Suprapubic skin (tissue), 4 donors: ENCODE results near the gene GRIN2A. TPM values are rescaled to one million over a fixed set of nuclear protein-coding genes. Genes with fewer than 3 reads are reported as not detected.

Experiments used
- DNase-seq, 2 donors: peaks; one replicate each; pipeline ENCODE4 v3.0.0-alpha.2; 2019; ENCODE audit warnings: low spot score in 2 of 2
- H3K27ac ChIP-seq: fragments of 200-600 bp; sonication (generic); one replicate; pipeline ENCODE4 v1.5.1; 2019
- H3K27me3 ChIP-seq: fragments of 200-600 bp; sonication (generic); one replicate; pipeline ENCODE4 v1.5.1; 2019
- H3K36me3 ChIP-seq: fragments of 200-600 bp; sonication (generic); one replicate; pipeline ENCODE4 v1.5.1; 2019
- H3K4me1 ChIP-seq: fragments of 200-600 bp; sonication (generic); one replicate; pipeline ENCODE4 v1.5.1; 2019
- H3K4me3 ChIP-seq: fragments of 200-600 bp; sonication (generic); one replicate; pipeline ENCODE4 v1.5.1; 2019; ENCODE audit warnings: mild to moderate bottlenecking
- H3K9me3 ChIP-seq: fragments of 200-600 bp; sonication (generic); one replicate; pipeline ENCODE4 v1.5.1; 2019
- EP300 ChIP-seq: sonication (generic); formaldehyde crosslinking; IDR thresholded peaks from one replicate; pipeline ENCODE4 v1.6.1; 2017; ENCODE audit warnings: antibody characterized with exemption
- POLR2A ChIP-seq, 2 donors: fragments of 450-650 bp; IDR thresholded peaks; one replicate each; pipeline ENCODE4 v1.6.1; 2017; ENCODE audit warnings: antibody characterized with exemption in 2 of 2, mild to moderate bottlenecking in 2 of 2, moderate library complexity in 2 of 2
- POLR2AphosphoS5 ChIP-seq, 3 donors: sonication (generic); formaldehyde crosslinking; IDR thresholded peaks; one replicate each; pipeline ENCODE4 v1.6.1; 2017; ENCODE audit warnings: antibody characterized with exemption in 3 of 3
- WGBS: methylation state at CpG from one replicate; pipeline ENCODE4 v1.1.5; 2018; 5-methylcytosine and 5-hydroxymethylcytosine counted together
- total RNA-seq, 4 donors: library from RNA; depleted of rRNA; stranded (reverse); fragments of >200 nt; gene quantifications; one replicate each; pipeline ENCODE4 v1.1.0, GENCODE V29; 2016
- TF ChIP-seq, protein P1 (sequence below), 2 donors: fragments of 200-600 bp in 1 of 2; fragments of 450-650 bp in 1 of 2; sonication (generic) in 1 of 2; IDR thresholded peaks; one replicate each; pipeline ENCODE4 v1.5.1; 2016 to 2019; ENCODE audit warnings: antibody characterized with exemption in 2 of 2, mild to moderate bottlenecking in 1 of 2, moderate library complexity in 1 of 2

GRIN2A gene
- total RNA-seq, 4 donors from 2014 or later = 0.08 to 5.4 (median 1.3) TPM

DNA sequence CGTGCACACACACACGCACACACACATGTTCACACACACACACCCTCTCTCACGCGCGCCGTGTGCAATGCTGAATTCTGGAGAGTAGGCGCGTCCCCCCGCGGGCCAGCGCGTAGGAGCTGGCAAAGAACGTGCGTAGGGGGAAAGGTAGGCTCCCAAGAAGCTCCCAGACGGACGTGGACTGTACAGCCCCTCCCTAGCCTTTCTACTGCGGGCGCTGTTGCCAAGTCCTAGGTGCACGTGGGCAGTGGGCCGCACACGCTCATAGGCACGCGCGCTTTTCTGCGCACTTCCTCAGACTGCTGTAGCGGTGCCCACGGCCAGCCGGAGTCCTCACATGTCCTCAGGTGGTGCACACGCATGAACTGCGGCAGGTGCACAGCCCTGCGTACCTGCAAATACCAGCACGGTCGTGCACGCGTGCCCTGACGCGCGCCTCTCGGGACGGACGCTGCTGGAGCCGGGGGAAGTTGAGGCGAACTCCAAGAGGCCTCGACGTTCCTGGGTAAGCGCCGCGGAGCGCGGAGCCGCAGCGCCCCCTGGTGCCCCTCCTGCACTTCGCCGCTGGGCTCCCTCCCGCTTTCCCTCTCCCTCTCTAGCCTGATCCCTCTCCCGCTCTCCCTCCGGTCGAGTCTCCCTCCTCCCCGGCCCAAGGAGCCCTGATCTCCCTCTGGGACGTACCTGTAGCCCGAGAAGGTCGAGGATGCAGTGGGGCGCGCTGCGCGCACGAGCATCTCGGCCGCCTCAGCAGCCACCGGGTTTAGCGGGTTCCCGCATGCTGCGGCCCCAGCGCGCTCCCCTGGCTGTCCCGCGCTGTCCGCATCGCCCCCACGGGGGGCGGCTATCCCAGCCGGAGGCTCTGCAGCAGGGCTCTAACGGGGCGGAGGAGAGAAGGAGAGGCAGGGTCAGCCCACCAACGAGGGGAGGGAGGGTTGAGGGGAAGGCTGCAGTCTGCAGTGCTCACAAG, 749 bp downstream of the GRIN2A start:
- DNase-seq = no peak
- peak overlapping the region; percentile 41 for H3K4me3 ChIP-seq
- peaks cover 26% of the 10 kb centered on the region for H3K4me1 ChIP-seq
- no peak overlapping the region for H3K27ac ChIP-seq
- H3K27me3 ChIP-seq = peaks cover 62% of the 10 kb centered on the region
- 5% methylated on average over 21 of the region's 85 CpGs for WGBS
- TF ChIP-seq POLR2A (IDR thresholded peaks at IDR 0.05) (no peak), POLR2AphosphoS5 (IDR thresholded peaks at IDR 0.05) (no peak), EP300 (no peak)
- TF ChIP-seq, protein P1, sequence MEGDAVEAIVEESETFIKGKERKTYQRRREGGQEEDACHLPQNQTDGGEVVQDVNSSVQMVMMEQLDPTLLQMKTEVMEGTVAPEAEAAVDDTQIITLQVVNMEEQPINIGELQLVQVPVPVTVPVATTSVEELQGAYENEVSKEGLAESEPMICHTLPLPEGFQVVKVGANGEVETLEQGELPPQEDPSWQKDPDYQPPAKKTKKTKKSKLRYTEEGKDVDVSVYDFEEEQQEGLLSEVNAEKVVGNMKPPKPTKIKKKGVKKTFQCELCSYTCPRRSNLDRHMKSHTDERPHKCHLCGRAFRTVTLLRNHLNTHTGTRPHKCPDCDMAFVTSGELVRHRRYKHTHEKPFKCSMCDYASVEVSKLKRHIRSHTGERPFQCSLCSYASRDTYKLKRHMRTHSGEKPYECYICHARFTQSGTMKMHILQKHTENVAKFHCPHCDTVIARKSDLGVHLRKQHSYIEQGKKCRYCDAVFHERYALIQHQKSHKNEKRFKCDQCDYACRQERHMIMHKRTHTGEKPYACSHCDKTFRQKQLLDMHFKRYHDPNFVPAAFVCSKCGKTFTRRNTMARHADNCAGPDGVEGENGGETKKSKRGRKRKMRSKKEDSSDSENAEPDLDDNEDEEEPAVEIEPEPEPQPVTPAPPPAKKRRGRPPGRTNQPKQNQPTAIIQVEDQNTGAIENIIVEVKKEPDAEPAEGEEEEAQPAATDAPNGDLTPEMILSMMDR (IDR thresholded peaks at IDR 0.05) = peak; percentile 47 to 89
- no peaks in the 10 kb centered on the region for H3K9me3 ChIP-seq
- H3K36me3 ChIP-seq = no peaks in the 10 kb centered on the region

DNA sequence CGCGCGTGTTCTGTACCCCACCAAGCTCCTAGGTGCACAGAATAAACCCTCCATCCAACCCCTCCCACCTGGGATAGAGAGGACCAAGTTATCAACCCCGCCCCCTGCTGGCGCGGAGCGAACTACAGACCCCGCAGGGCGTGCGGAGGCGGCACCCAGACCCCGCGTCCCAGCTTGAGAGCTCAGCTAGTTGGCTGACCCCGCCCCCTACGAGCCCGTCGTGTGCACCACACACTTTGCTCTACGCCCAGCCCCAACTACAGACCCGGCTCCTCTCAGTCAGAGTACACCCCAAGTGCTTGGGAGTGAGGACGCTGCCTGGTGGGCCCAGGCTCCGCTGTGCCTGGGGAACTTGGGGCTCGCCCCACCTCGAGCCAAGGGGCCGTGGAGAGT, 1.5 kb downstream of the GRIN2A start:
- Histone ChIP-seq H3K9me3 (no peaks in the 10 kb centered on the region), H3K27ac (no peak overlapping the region), H3K36me3 (no peaks in the 10 kb centered on the region), H3K27me3 (peaks cover 61% of the 10 kb centered on the region), H3K4me1 (peaks cover 26% of the 10 kb centered on the region), H3K4me3 (peak overlapping the region; percentile 41)
- DNase-seq = no peak
- WGBS = 15% methylated on average over 18 of the region's 24 CpGs
- TF ChIP-seq POLR2AphosphoS5 (IDR thresholded peaks at IDR 0.05) (no peak), POLR2A (IDR thresholded peaks at IDR 0.05) (no peak), EP300 (no peak)
- TF ChIP-seq, protein P1 (IDR thresholded peaks at IDR 0.05) = no peak

DNA sequence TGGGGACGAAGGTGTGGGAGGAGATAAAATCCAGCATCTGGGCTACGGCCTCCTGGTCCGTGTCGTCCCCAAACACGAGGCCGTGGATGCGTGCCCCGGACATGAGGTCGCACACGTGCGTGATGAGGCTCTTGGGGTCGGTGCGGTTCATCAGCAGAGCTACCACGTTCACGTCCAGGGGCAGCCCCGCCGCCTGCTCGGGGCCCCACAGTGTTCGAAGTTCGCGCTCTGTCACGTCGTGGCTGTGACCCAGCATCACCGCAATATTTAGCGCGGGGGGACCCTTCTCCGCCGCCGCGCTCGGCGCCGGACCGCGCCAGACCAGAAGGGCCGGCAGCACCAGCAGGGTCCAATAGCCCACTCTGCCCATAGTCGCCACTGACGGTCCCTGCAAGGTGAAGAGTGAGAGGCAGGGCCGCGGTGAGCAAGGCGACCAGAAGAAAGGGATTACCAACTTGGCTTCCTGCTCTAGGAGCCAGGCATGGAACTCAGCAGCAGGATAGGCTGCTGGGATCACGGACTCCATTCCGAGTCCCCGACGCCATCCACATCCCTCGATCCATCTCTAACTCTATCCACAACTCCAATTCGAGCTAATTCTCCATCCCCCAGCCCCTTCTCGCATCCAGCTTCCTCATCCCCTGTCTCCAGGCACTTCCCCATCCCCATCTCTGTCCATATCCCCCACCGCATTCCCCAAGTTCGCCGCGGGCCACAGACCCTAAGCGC, 2.0 kb downstream of the GRIN2A start:
- no peaks in the 10 kb centered on the region for H3K9me3 ChIP-seq
- TF ChIP-seq POLR2AphosphoS5 (IDR thresholded peaks at IDR 0.05) (no peak), POLR2A (IDR thresholded peaks at IDR 0.05) (no peak), EP300 (no peak)
- TF ChIP-seq, protein P1 (IDR thresholded peaks at IDR 0.05) = no peak
- peaks cover 59% of the 10 kb centered on the region for H3K27me3 ChIP-seq
- H3K4me3 ChIP-seq = no peak overlapping the region
- no peak overlapping the region for H3K27ac ChIP-seq
- H3K36me3 ChIP-seq = no peaks in the 10 kb centered on the region
- WGBS = 50% methylated on average over 42 of the region's 53 CpGs
- no peak for DNase-seq
- H3K4me1 ChIP-seq = peaks cover 26% of the 10 kb centered on the region

DNA sequence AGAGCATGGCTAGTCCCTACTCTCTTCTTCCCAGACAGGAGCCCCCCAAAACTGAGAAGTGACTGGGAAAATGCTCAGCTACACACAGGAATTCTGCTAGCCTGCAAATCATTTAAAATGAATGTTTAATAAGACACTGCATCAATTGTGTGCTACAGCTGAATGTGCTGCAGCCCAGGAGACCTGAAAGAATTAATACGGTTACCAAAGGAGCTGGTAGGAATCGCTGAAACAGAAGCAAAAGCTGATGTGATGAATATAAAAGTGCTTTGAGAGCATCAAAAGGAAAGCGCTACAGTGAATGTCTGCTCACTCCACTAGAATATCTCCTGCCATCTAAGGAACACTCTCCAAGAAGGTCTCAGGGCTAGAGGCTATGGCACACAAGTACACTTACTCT, 3.7 kb downstream of the GRIN2A start:
- no peak for DNase-seq
- Histone ChIP-seq H3K4me1 (peaks cover 26% of the 10 kb centered on the region), H3K27me3 (peaks cover 51% of the 10 kb centered on the region), H3K4me3 (no peak overlapping the region), H3K27ac (no peak overlapping the region), H3K36me3 (no peaks in the 10 kb centered on the region), H3K9me3 (no peaks in the 10 kb centered on the region)
- WGBS = 69% methylated on average over 3 of the region's 3 CpGs
- TF ChIP-seq, protein P1 (IDR thresholded peaks at IDR 0.05) = no peak
- no peak for TF ChIP-seq POLR2AphosphoS5 (IDR thresholded peaks at IDR 0.05)
- no peak for TF ChIP-seq EP300
- TF ChIP-seq POLR2A (IDR thresholded peaks at IDR 0.05) = no peak

DNA sequence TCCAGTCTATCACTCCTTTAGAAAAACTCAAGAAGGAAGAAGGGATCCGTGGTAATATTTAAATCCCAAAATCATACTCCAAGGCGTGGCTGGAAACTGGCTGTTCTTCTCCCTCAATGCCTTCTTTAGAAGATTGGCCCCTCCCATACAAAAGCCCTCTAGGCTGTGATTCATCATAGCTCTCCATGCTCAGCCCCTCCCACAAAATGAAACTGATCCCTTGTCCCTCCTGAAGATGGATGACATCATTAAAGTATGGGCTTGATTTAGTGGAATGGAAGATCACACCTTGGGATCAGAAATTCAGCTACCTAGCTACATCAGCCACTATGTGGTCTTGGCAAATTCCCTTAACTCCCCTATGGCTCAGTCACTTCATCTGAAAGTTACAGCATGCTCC, 4.1 kb downstream of the GRIN2A start:
- no peak for DNase-seq
- H3K9me3 ChIP-seq = no peaks in the 10 kb centered on the region
- TF ChIP-seq POLR2AphosphoS5 (IDR thresholded peaks at IDR 0.05) (no peak), EP300 (no peak), POLR2A (IDR thresholded peaks at IDR 0.05) (no peak)
- peaks cover 23% of the 10 kb centered on the region for H3K4me1 ChIP-seq
- WGBS = 22% methylated on average over 2 of the region's 2 CpGs
- H3K36me3 ChIP-seq = no peaks in the 10 kb centered on the region
- H3K27me3 ChIP-seq = peaks cover 46% of the 10 kb centered on the region
- H3K4me3 ChIP-seq = no peak overlapping the region
- H3K27ac ChIP-seq = no peak overlapping the region
